Smooth muscle cell of bladder (primary cell): ENCODE results near the gene SMPD3. TPM values are rescaled to one million over a fixed set of nuclear protein-coding genes. Genes with fewer than 3 reads are reported as not detected.

Experiments used
- total RNA-seq: library from RNA; depleted of rRNA; stranded (reverse); fragments of >200 nt; gene quantifications from 2 replicates; pipeline ENCODE4 v1.2.3, GENCODE V29; 2014

The SMPD3 gene
- total RNA-seq = 0.09 and 0.14 TPM in 2 replicates

GRCh38 chr16:68448360-68448970, at the start of gene SMPD3:
Gene SMPD3, minus strand, starts transcription at chr16:68448508. Its CDS starts 76,327 bp downstream, at chr16:68372181.

GRCh38 chr16:68310774-68311511, 137.4 kb downstream of the SMPD3 start, which contains the start of the genes PRMT7 and SLC7A6OS:
Gene PRMT7, plus strand, starts transcription at chr16:68311019. Its CDS starts 4,961 bp downstream, at chr16:68315980.
Gene SLC7A6OS, minus strand, starts transcription at chr16:68310946. Its CDS starts 20 bp downstream, at chr16:68310926.

Other genes starting within 250 kb of the SMPD3 start
- 0.09 and 0.14 TPM in 2 replicates for gene ESRP2, start 212.4 kb downstream of the SMPD3 start, total RNA-seq
- 17.2 and 27.3 TPM in 2 replicates for gene PLA2G15, start 203.1 kb downstream of the SMPD3 start, total RNA-seq
- gene SLC7A6, start 184.0 kb downstream of the SMPD3 start, total RNA-seq = 9.8 and 14.1 TPM in 2 replicates
- gene SLC7A6OS, start 137.6 kb downstream of the SMPD3 start, total RNA-seq = 12.5 and 12.9 TPM in 2 replicates
- gene PRMT7, start 137.5 kb downstream of the SMPD3 start, total RNA-seq = 32.0 and 47.7 TPM in 2 replicates
- gene ZFP90, start 90.8 kb upstream of the SMPD3 start, total RNA-seq = 20.3 TPM in 2 replicates
- 0.09 and 0.14 TPM in 2 replicates for gene CDH3, start 196.8 kb upstream of the SMPD3 start, total RNA-seq